Measurements from ENCODE around the gene WIF1. TPM values are rescaled to one million over a fixed set of nuclear protein-coding genes. Genes with fewer than 3 reads are reported as not detected.
A peak's percentile ranks its signal among the peaks of the same experiment; 100 is the strongest.

The WIF1 gene
- total and polyA plus RNA-seq, 4 donors = 16.9 to 109 (median 51.0) TPM

DNA sequence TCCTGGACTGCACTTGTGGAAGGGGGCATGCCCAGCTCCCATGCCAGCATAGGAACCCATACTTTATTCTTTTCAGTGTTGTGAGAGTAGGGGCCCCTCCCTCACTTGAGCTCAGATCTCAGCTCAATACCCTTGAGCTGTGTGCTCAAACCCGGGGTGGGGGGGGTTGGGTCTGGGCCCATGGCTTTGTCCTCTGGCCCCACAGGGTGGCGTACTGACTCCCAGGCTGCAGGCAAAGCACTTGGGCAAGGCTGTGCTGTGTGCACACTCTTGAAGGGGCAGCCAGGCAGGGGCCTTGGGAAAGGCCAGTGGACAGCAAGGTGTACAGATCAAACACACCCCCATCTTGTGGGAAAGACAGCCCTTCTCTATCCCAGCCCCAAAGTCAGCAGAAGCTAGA lies 81.8 kb downstream of the WIF1 start:
- 70 to 82% methylated on average over 2 of the region's 2 CpGs for WGBS, 2 donors
- DNase-seq (no peak), ATAC-seq (ENCODE audit: insufficient read depth, low FRiP score) (no peak)
- Histone ChIP-seq H3K4me3 (no peak overlapping the region), H3K9ac (ENCODE audit: insufficient read depth in 1 of 2, low read length in 2 of 2) (no peak overlapping the region), H3K36me3 (ENCODE audit: control insufficient read depth in 4 of 4, insufficient read depth in 4 of 4, low read length in 4 of 4) (no peaks in the 10 kb centered on the region), H3K27me3 (ENCODE audit: control insufficient read depth in 3 of 3, insufficient read depth in 3 of 3, low read length in 2 of 3) (no peaks in the 10 kb centered on the region), H3K4me1 (ENCODE audit: control insufficient read depth in 5 of 5, insufficient read depth in 5 of 5, low read length in 5 of 5) (no peaks in the 10 kb centered on the region), H3K27ac (ENCODE audit: low read depth in 1 of 2, low read length in 1 of 2) (no peak overlapping the region), H3K9me3 (ENCODE audit: control insufficient read depth in 4 of 4, insufficient read depth in 3 of 4, low read length in 3 of 4) (peaks cover 0 to 7% (median 0%) of the 10 kb centered on the region in 4 donors)
- no peak for TF ChIP-seq CTCF (IDR thresholded peaks at IDR 0.05; ENCODE audit: control extremely low read depth, extremely low read depth)

DNA sequence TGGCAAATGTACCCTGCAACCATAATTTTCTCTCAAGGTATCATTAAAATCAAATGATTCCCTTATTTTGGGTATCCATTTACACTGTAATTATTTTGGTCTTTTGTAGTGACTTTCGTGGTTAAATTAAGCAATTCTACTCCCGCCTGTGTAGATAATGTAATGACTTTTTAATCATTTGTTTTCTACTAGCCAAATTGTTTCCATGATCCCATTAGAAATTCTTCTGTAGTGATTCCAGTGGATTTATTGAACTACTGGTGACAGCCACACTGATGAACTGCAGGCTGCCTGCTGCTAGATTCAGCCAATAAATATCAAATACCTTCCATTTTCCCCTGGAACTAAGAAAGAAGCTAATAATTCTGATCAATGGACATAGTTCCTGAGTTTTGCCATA lies 96.0 kb downstream of the WIF1 start:
- Histone ChIP-seq H3K4me3 (no peak overlapping the region), H3K9ac (ENCODE audit: insufficient read depth in 1 of 2, low read length in 2 of 2) (no peak overlapping the region), H3K36me3 (ENCODE audit: control insufficient read depth in 4 of 4, insufficient read depth in 4 of 4, low read length in 4 of 4) (no peaks in the 10 kb centered on the region), H3K27ac (ENCODE audit: low read depth in 1 of 2, low read length in 1 of 2) (no peak overlapping the region), H3K9me3 (ENCODE audit: control insufficient read depth in 4 of 4, insufficient read depth in 3 of 4, low read length in 3 of 4) (no peaks in the 10 kb centered on the region), H3K27me3 (ENCODE audit: control insufficient read depth in 3 of 3, insufficient read depth in 3 of 3, low read length in 2 of 3) (no peaks in the 10 kb centered on the region), H3K4me1 (ENCODE audit: control insufficient read depth in 5 of 5, insufficient read depth in 5 of 5, low read length in 5 of 5) (peaks cover 0 to 22% (median 0%) of the 10 kb centered on the region in 5 donors)
- WGBS, 2 donors = 57 to 59% methylated on average over 2 of the region's 2 CpGs
- ATAC-seq (ENCODE audit: insufficient read depth, low FRiP score) = no peak
- no peak for TF ChIP-seq CTCF (IDR thresholded peaks at IDR 0.05; ENCODE audit: control extremely low read depth, extremely low read depth)
- peak; percentile 24 to 89 (median 81) for DNase-seq

DNA sequence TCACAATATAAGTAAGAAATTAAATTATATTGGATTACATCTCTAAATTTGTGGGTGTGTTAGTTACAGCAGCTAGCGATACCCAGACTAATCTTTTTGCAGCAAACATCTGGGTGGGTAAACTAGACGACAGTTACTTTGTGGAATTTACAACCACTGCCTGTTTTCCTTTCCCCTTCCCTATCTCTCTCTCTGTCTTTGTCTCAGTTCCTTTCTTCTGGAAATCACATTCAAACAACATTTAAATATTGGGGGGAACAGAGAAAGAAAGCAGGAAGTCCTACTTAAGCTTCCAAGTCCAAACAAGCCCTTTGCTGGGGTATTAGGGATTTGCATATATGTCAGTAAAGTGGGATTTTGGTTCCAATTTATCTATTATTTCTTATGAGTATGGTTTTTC lies 97.6 kb downstream of the WIF1 start:
- no peak for TF ChIP-seq CTCF (IDR thresholded peaks at IDR 0.05; ENCODE audit: control extremely low read depth, extremely low read depth)
- 80 to 82% methylated on average over 2 of the region's 2 CpGs for whole genome bisulfite sequencing, 2 donors
- H3K27ac ChIP-seq (ENCODE audit: low read depth in 1 of 2, low read length in 1 of 2) = no peak overlapping the region

GRCh38 chr12:65022960-65023359 lies 98.1 kb downstream of the WIF1 start:
- DNase-seq = no peak
- H3K27me3 ChIP-seq (ENCODE audit: control insufficient read depth in 3 of 3, insufficient read depth in 3 of 3, low read length in 2 of 3) = no peaks in the 10 kb centered on the region
- no peak for ATAC-seq (ENCODE audit: insufficient read depth, low FRiP score)
- WGBS, 2 donors = 14 to 50% methylated on average over 1 of the region's 1 CpG
- no peak overlapping the region for H3K4me3 ChIP-seq
- no peak for TF ChIP-seq CTCF (IDR thresholded peaks at IDR 0.05; ENCODE audit: control extremely low read depth, extremely low read depth)
- no peak overlapping the region for H3K27ac ChIP-seq (ENCODE audit: low read depth in 1 of 2, low read length in 1 of 2)
- no peaks in the 10 kb centered on the region for H3K36me3 ChIP-seq (ENCODE audit: control insufficient read depth in 4 of 4, insufficient read depth in 4 of 4, low read length in 4 of 4)
- no peaks in the 10 kb centered on the region for H3K9me3 ChIP-seq (ENCODE audit: control insufficient read depth in 4 of 4, insufficient read depth in 3 of 4, low read length in 3 of 4)
- no peak overlapping the region for H3K9ac ChIP-seq (ENCODE audit: insufficient read depth in 1 of 2, low read length in 2 of 2)
- H3K4me1 ChIP-seq (ENCODE audit: control insufficient read depth in 5 of 5, insufficient read depth in 5 of 5, low read length in 5 of 5) = peaks cover 0 to 22% (median 0%) of the 10 kb centered on the region in 5 donors

More for the DNA sequence above, 97.6 kb downstream of the WIF1 start:
- no peak overlapping the region for H3K9ac ChIP-seq (ENCODE audit: insufficient read depth in 1 of 2, low read length in 2 of 2)
- no peaks in the 10 kb centered on the region for H3K9me3 ChIP-seq (ENCODE audit: control insufficient read depth in 4 of 4, insufficient read depth in 3 of 4, low read length in 3 of 4)
- H3K36me3 ChIP-seq (ENCODE audit: control insufficient read depth in 4 of 4, insufficient read depth in 4 of 4, low read length in 4 of 4) = no peaks in the 10 kb centered on the region
- H3K27me3 ChIP-seq (ENCODE audit: control insufficient read depth in 3 of 3, insufficient read depth in 3 of 3, low read length in 2 of 3) = no peaks in the 10 kb centered on the region
- no peak for DNase-seq
- H3K4me1 ChIP-seq (ENCODE audit: control insufficient read depth in 5 of 5, insufficient read depth in 5 of 5, low read length in 5 of 5) = peaks cover 0 to 22% (median 0%) of the 10 kb centered on the region in 5 donors
- no peak for ATAC-seq (ENCODE audit: insufficient read depth, low FRiP score)
- no peak overlapping the region for H3K4me3 ChIP-seq
